Brain microvascular endothelial cell (primary cell): ENCODE measurements around the gene PNPLA1.
A peak's percentile ranks its signal among the peaks of the same experiment; 100 is the strongest.

Experiments
- DNase-seq: peaks from one replicate; pipeline ENCODE4 v3.0.0-alpha.2; 2020
- H3K27ac ChIP-seq: fragments of 250-450 bp; sonication (Bioruptor Pico); 2 replicates; pipeline ENCODE4 v1.5.1; 2020; ENCODE audit warnings: mild to moderate bottlenecking, moderate library complexity
- H3K27me3 ChIP-seq: fragments of 250-450 bp; sonication (Bioruptor Pico); replicated peaks from 2 replicates; pipeline ENCODE4 v1.5.1; 2020; ENCODE audit warnings: mild to moderate bottlenecking
- H3K36me3 ChIP-seq: fragments of 250-450 bp; sonication (Bioruptor Pico); replicated peaks from 2 replicates; pipeline ENCODE4 v1.5.1; 2020; ENCODE audit warnings: mild to moderate bottlenecking
- H3K4me3 ChIP-seq: 2 replicates; pipeline ENCODE4 v1.5.1; 2011; ENCODE audit warnings: low read depth, mild to moderate bottlenecking, control low read depth, low read length, moderate library complexity
- CTCF ChIP-seq: IDR thresholded peaks from 2 replicates; pipeline ENCODE4 v1.5.1; 2011; ENCODE audit warnings: low read depth, mild to moderate bottlenecking, moderate library complexity, low read length, control low read depth, inconsistent platforms; ENCODE audit errors: missing control alignments
- in situ Hi-C: cut with HindIII; loops from 2 replicates; pipeline ENCODE4 v1.10.0; 2017; ENCODE audit warnings: low sequenced_read_pairs, low pct_ligation_motif_present

Gene PNPLA1

GRCh38 chr6:36247693-36248092 is 22.2 kb upstream of the PNPLA1 start:
- Histone ChIP-seq H3K36me3 (no peaks in the 10 kb centered on the region), H3K4me3 (no peak overlapping the region), H3K27me3 (no peaks in the 10 kb centered on the region), H3K27ac (peak overlapping the region; percentile 31)
- peak; percentile 13 for DNase-seq
- no peak for TF ChIP-seq CTCF
- in situ Hi-C loops: no loop called here

- peak; percentile 14 for DNase-seq
- Histone ChIP-seq H3K36me3 (no peaks in the 10 kb centered on the region), H3K27ac (no peak overlapping the region), H3K4me3 (no peak overlapping the region), H3K27me3 (no peaks in the 10 kb centered on the region)
- in situ Hi-C loops: no loop called here
- no peak for TF ChIP-seq CTCF
These were observed 20.9 kb upstream of the PNPLA1 start for GRCh38 chr6:36248980-36249379.

DNA sequence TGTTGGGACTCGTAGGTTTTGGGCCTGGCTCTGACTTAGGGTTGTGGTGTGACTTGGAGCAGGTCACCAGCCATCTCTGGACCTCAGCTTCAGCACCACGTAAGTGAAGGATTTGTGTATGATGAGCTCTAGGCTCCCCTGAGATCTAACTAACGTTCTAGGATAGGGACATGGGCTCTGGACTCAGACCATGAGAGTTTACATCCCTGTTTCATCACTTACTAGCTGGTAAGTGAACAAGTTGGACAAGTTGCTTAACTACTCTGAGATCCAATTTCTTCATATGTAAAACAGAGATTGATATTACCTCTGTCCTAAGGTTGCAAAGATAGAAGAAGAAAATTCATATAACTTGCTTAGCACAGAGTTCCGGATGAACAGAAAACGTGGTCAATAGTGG is 20.3 kb upstream of the PNPLA1 start:
- no peak for DNase-seq
- in situ Hi-C loops: no loop called here
- H3K27me3 ChIP-seq: no peaks in the 10 kb centered on the region
- TF ChIP-seq CTCF: no peak
- H3K36me3 ChIP-seq: no peaks in the 10 kb centered on the region
- no peak overlapping the region for H3K4me3 ChIP-seq
- no peak overlapping the region for H3K27ac ChIP-seq

GRCh38 chr6:36252005-36252404 is 17.9 kb upstream of the PNPLA1 start:
- Histone ChIP-seq H3K27me3 (no peaks in the 10 kb centered on the region), H3K4me3 (no peak overlapping the region), H3K27ac (no peak overlapping the region), H3K36me3 (no peaks in the 10 kb centered on the region)
- DNase-seq: no peak
- in situ Hi-C loops: no loop called here
- TF ChIP-seq CTCF: no peak

- DNase-seq: no peak
- no peaks in the 10 kb centered on the region for H3K36me3 ChIP-seq
- H3K27me3 ChIP-seq: peaks cover 4% of the 10 kb centered on the region
- no peak overlapping the region for H3K27ac ChIP-seq
- in situ Hi-C loops: no loop called here
- no peak overlapping the region for H3K4me3 ChIP-seq
- TF ChIP-seq CTCF: no peak
These were observed 6.4 kb upstream of the PNPLA1 start for GRCh38 chr6:36263390-36264000.

DNA sequence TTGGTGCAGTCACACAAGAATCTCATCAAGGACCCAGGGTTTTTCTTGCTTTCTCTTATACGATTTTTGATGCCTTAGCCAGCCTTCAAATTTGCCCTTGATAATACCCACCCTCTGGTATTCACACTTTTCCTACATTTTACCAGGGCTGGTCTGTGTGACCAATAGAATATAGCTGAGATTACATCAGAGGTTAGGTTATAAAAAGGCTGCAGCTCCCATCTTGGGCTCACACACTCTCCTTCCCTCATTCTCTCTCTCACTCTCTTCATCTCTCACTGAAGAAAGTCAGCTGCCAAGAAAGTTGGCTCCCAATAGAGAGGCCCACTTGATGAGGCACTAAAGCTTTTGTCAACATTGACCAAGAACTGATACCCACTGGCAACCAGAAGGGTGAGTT is 4.1 kb upstream of the PNPLA1 start:
- in situ Hi-C loops: no loop called here
- H3K36me3 ChIP-seq: no peaks in the 10 kb centered on the region
- DNase-seq: no peak
- H3K27ac ChIP-seq: no peak overlapping the region
- H3K27me3 ChIP-seq: no peaks in the 10 kb centered on the region
- TF ChIP-seq CTCF: no peak
- H3K4me3 ChIP-seq: no peak overlapping the region
